HG03139 (cell line): Measurements from ENCODE around the gene KRT222.

Experiments
- ATAC-seq: cut with Tn5 transposase; IDR thresholded peaks from one replicate; pipeline ENCODE4 v1.9.1; 2021; ENCODE audit not compliant: unreplicated experiment

Gene KRT222

GRCh38 chr17:40659911-40660310 is 5.1 kb downstream of the KRT222 start:
- no peak for ATAC-seq

- no peak for ATAC-seq
These were observed 6.6 kb downstream of the KRT222 start for GRCh38 chr17:40658396-40658795.

GRCh38 chr17:40651939-40652338 is 13.0 kb downstream of the KRT222 start:
- ATAC-seq: no peak

- no peak for ATAC-seq
These were observed 16.5 kb downstream of the KRT222 start for GRCh38 chr17:40648384-40648968.

GRCh38 chr17:40647624-40648383 is 17.2 kb downstream of the KRT222 start, which contains the start of gene SMARCE1:
SMARCE1 (minus strand) TSS chr17:40647818; CDS start chr17:40645802, 2,016 bp downstream.
- peak; percentile 64 for ATAC-seq

GRCh38 chr17:40646791-40647623 is 18.0 kb downstream of the KRT222 start:
- no peak for ATAC-seq

- ATAC-seq: no peak
These were observed 19.0 kb downstream of the KRT222 start for GRCh38 chr17:40645943-40646342.

- no peak for ATAC-seq
These were observed 19.7 kb downstream of the KRT222 start for GRCh38 chr17:40645291-40645690.

- no peak for ATAC-seq
These were observed 27.0 kb downstream of the KRT222 start for GRCh38 chr17:40637931-40638330.

GRCh38 chr17:40633871-40634270 is 31.1 kb downstream of the KRT222 start:
- ATAC-seq: no peak

GRCh38 chr17:40632216-40632615 is 32.8 kb downstream of the KRT222 start:
- ATAC-seq: no peak

GRCh38 chr17:40629842-40630241 is 35.1 kb downstream of the KRT222 start:
- no peak for ATAC-seq

- no peak for ATAC-seq
These were observed 39.7 kb downstream of the KRT222 start for GRCh38 chr17:40625311-40625710.

- ATAC-seq: no peak
These were observed 41.4 kb downstream of the KRT222 start for GRCh38 chr17:40623419-40624210.

GRCh38 chr17:40622509-40622928 is 42.5 kb downstream of the KRT222 start:
- no peak for ATAC-seq

- no peak for ATAC-seq
These were observed 43.4 kb downstream of the KRT222 start for GRCh38 chr17:40621578-40621977.

- ATAC-seq: no peak
These were observed 44.0 kb downstream of the KRT222 start for GRCh38 chr17:40621019-40621418.

GRCh38 chr17:40618754-40619625 is 46.0 kb downstream of the KRT222 start:
- no peak for ATAC-seq

- ATAC-seq: no peak
These were observed 47.2 kb downstream of the KRT222 start for GRCh38 chr17:40617678-40618240.

- no peak for ATAC-seq
These were observed 48.4 kb downstream of the KRT222 start for GRCh38 chr17:40616592-40616991.
